ENCODE measurements around the gene TP53I13. TPM values are rescaled to one million over a fixed set of nuclear protein-coding genes. Genes with fewer than 3 reads are reported as not detected.
A peak's percentile ranks its signal among the peaks of the same experiment; 100 is the strongest.

Gene TP53I13
- total and polyA plus RNA-seq, 12 donors = 24.0 to 106 (median 34.4) TPM

- Histone ChIP-seq H3K27ac (no peak overlapping the region), H3K9me3 (no peaks in the 10 kb centered on the region), H3K27me3 (no peaks in the 10 kb centered on the region), H3K36me3 (peaks cover 3 to 90% (median 44%) of the 10 kb centered on the region in 9 donors), H3K4me1 (peaks cover 14 to 42% (median 27%) of the 10 kb centered on the region in 9 donors), H3K4me3 (no peak overlapping the region)
- 91 to 94% methylated on average over 37 of the region's 37 CpGs for WGBS, 2 donors
- intact Hi-C loops (cut with DNase I) = loop anchor here in 2 of 10 donors (5.0 to 10.0 kb wide), 2 partner anchors 36 to 48 kb away; partner anchors contain the start of gene CORO6 (in 1 of the 2)
- no peak for ATAC-seq
- DNase-seq = no peak
- TF ChIP-seq CTCF (IDR thresholded peaks at IDR 0.05) = no peak
These were observed 7.9 kb downstream of the TP53I13 start for GRCh38 chr17:29576214-29577000.

GRCh38 chr17:29577001-29577370 is 8.5 kb downstream of the TP53I13 start:
- 93 to 95% methylated on average over 9 of the region's 9 CpGs for WGBS, 2 donors

GRCh38 chr17:29577385-29578211 is 9.1 kb downstream of the TP53I13 start:
- Histone ChIP-seq H3K4me1 (peaks cover 6 to 35% (median 16%) of the 10 kb centered on the region in 9 donors), H3K9me3 (no peaks in the 10 kb centered on the region), H3K27me3 (no peaks in the 10 kb centered on the region), H3K27ac (peak overlapping the region in 1 of 10 donors; percentile 20), H3K36me3 (peaks cover 8 to 95% (median 51%) of the 10 kb centered on the region in 9 donors), H3K4me3 (no peak overlapping the region)
- intact Hi-C loops (cut with DNase I) = loop anchor here in 2 of 10 donors (5.0 to 10.0 kb wide), 2 partner anchors 35 to 47 kb away; partner anchors contain the start of gene CORO6 (in 1 of the 2)
- ATAC-seq (peak in 3 of 8 donors; percentile 3 to 14 (median 11)), DNase-seq (peak in 1 of 2 donors; percentile 16)
- WGBS, 2 donors = 70 to 78% methylated on average over 21 to 22 of the region's 22 CpGs
- no peak for TF ChIP-seq CTCF (IDR thresholded peaks at IDR 0.05)

More at GRCh38 chr17:29577001-29577370, 8.5 kb downstream of the TP53I13 start:
- H3K4me3 ChIP-seq = no peak overlapping the region
- H3K27me3 ChIP-seq = no peaks in the 10 kb centered on the region
- H3K4me1 ChIP-seq = peaks cover 9 to 39% (median 22%) of the 10 kb centered on the region in 9 donors
- intact Hi-C loops (cut with DNase I) = loop anchor here in 2 of 10 donors (5.0 to 10.0 kb wide), 2 partner anchors 35 to 48 kb away; partner anchors contain the start of gene CORO6 (in 1 of the 2)
- H3K36me3 ChIP-seq = peaks cover 7 to 90% (median 47%) of the 10 kb centered on the region in 9 donors
- ATAC-seq (no peak), DNase-seq (no peak)
- H3K27ac ChIP-seq = no peak overlapping the region
- H3K9me3 ChIP-seq = no peaks in the 10 kb centered on the region
- TF ChIP-seq CTCF (IDR thresholded peaks at IDR 0.05) = no peak

All from heart right ventricle (tissue), 16 donors.